Glutamatergic neuron (in vitro differentiated cells): ENCODE measurements around the gene HSD17B11. TPM values are rescaled to one million over a fixed set of nuclear protein-coding genes. Genes with fewer than 3 reads are reported as not detected.
"Not testable (repeated sequence)": the region's sequence is repeated elsewhere in the genome, so short reads cannot be mapped to it uniquely, and the experiment has no call there.

Experiments
- DNase-seq: peaks from one replicate; pipeline ENCODE4 v3.0.0; 2022
- H3K27ac Mint-ChIP-seq: one replicate; pipeline ENCODE4 v1.8.0; 2020; ENCODE audit warnings: mild to moderate bottlenecking, mixed read lengths, inconsistent platforms; ENCODE audit not compliant: unreplicated experiment
- H3K27me3 Mint-ChIP-seq: one replicate; pipeline ENCODE4 v1.8.0; 2020; ENCODE audit warnings: mild to moderate bottlenecking, moderate library complexity, mixed read lengths, inconsistent platforms; ENCODE audit not compliant: unreplicated experiment
- H3K36me3 Mint-ChIP-seq: one replicate; pipeline ENCODE4 v1.8.0; 2020; ENCODE audit warnings: mild to moderate bottlenecking, mixed read lengths, inconsistent platforms; ENCODE audit not compliant: unreplicated experiment
- H3K4me1 Mint-ChIP-seq: one replicate; pipeline ENCODE4 v1.8.0; 2020; ENCODE audit warnings: mild to moderate bottlenecking, low read depth, mixed read lengths, inconsistent platforms; ENCODE audit not compliant: unreplicated experiment
- H3K4me3 Mint-ChIP-seq: one replicate; pipeline ENCODE4 v1.8.0; 2020; ENCODE audit warnings: mild to moderate bottlenecking, mixed read lengths, inconsistent platforms; ENCODE audit not compliant: unreplicated experiment
- H3K9me3 Mint-ChIP-seq: one replicate; pipeline ENCODE4 v1.8.0; 2020; ENCODE audit warnings: mild to moderate bottlenecking, moderate library complexity, mixed read lengths, inconsistent platforms; ENCODE audit not compliant: unreplicated experiment
- CTCF ChIP-seq: fragments of 200-600 bp; sonication (generic); IDR thresholded peaks from one replicate; pipeline ENCODE4 v1.5.0; 2021; ENCODE audit not compliant: partially characterized antibody, unreplicated experiment
- total RNA-seq: library from RNA; stranded (reverse); fragmentation: NEBNext Ultra II Directional; extraction: Animal tissue kit (Norgen Biotek cat#: 25700); gene quantifications from one replicate; pipeline ENCODE4 v1.2.1, GENCODE V29; 2021; ENCODE audit not compliant: unreplicated experiment

Gene HSD17B11
- total RNA-seq, 1 donor from 2014 or later: 16.2 TPM

- DNase-seq: no peak
- H3K4me1 Mint-ChIP-seq: peaks cover 8% of the 10 kb centered on the region
- H3K27ac Mint-ChIP-seq: no peak overlapping the region
- TF ChIP-seq CTCF: no peak
- H3K4me3 Mint-ChIP-seq: no peak overlapping the region
- H3K27me3 Mint-ChIP-seq: peaks cover 2% of the 10 kb centered on the region
- no peaks in the 10 kb centered on the region for H3K36me3 Mint-ChIP-seq
- H3K9me3 Mint-ChIP-seq: no peaks in the 10 kb centered on the region
Observed at GRCh38 chr4:87420276-87420830, 29.4 kb upstream of the HSD17B11 start.

DNA sequence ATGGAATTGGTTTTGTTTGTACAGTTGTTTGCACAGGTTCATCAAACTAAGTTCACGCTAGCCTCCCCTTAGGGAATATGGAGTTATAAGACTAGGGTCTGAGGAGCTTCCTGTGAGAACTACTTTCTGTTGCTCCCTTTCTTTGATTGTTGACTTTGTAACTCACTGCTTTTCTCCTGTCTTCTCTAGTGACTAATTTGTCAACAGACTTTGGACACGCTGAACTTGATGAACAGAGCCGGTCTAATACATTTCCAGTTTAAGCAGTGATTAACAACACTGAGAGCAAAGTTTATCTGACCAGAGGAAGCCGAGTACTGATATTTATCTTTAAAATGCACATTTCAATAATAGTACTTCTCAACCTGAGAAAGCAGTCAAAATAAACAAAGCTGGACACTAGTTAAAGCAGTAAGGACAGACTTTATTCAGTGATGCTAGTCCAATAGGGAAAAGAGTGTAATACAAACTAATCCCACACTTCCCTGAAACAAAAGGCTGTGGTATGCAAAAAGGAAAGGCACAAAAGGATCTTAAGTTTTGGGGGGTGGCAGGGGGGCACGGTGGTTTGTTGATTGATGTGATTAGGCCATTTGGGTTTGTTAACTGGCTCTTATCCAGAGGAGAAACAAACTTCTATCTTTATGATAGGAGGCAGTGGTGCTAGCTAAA, 28.7 kb upstream of the HSD17B11 start:
- TF ChIP-seq CTCF: no peak
- no peak for DNase-seq
- Mint-ChIP-seq H3K27me3 (peaks cover 2% of the 10 kb centered on the region), H3K4me3 (no peak overlapping the region), H3K36me3 (no peaks in the 10 kb centered on the region), H3K27ac (no peak overlapping the region), H3K9me3 (no peaks in the 10 kb centered on the region), H3K4me1 (peaks cover 8% of the 10 kb centered on the region)

DNA sequence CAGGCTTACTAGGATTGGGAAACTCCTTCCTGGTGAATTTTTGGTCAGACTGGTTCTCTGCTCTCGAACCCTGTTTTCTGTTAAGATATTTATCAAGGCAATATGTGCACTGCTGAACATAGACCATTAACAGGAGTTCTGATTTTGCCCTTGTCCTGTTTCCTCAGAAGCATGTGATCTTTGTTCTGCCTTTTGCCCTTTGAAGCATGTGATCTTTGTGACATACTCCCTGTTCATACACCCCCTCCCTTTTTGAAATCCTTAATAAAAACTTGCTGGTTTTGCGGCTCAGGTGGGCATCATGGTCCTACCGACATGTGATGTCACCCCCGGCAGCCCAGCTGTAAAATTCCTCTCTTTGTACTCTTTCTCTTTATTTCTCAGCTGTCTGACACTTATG, 27.4 kb upstream of the HSD17B11 start:
- H3K27me3 Mint-ChIP-seq, H3K4me1 Mint-ChIP-seq, DNase-seq, H3K9me3 Mint-ChIP-seq, H3K4me3 Mint-ChIP-seq, H3K27ac Mint-ChIP-seq, H3K36me3 Mint-ChIP-seq: not testable (repeated sequence)

- TF ChIP-seq CTCF: no peak
- Mint-ChIP-seq H3K4me3 (no peak overlapping the region), H3K4me1 (no peaks in the 10 kb centered on the region), H3K36me3 (no peaks in the 10 kb centered on the region), H3K27me3 (no peaks in the 10 kb centered on the region), H3K9me3 (no peaks in the 10 kb centered on the region), H3K27ac (no peak overlapping the region)
- no peak for DNase-seq
Observed at GRCh38 chr4:87416965-87417364, 26.0 kb upstream of the HSD17B11 start.

DNA sequence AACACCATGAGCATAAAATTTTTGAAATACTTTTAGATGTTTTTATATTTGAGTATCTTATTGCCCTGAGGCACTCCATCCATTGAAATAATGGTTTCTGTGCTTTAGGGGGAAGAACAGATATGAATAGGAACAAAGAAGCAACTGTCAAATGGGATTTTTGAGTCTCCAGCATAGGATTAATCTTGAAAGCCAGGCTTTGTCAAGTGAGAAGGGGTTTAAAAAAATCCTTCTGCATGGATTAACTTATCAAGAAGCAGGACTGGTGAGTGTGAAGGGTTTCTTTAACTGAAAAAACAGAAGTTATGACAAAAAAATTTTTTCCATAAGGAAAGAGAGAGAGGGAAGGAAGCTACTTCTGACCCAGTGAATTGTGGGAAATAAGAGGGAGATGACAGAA, 23.8 kb upstream of the HSD17B11 start:
- no peak overlapping the region for H3K27ac Mint-ChIP-seq
- no peak for TF ChIP-seq CTCF
- no peak overlapping the region for H3K4me3 Mint-ChIP-seq
- no peak for DNase-seq
- H3K4me1 Mint-ChIP-seq: no peaks in the 10 kb centered on the region
- no peaks in the 10 kb centered on the region for H3K9me3 Mint-ChIP-seq
- no peaks in the 10 kb centered on the region for H3K36me3 Mint-ChIP-seq
- no peaks in the 10 kb centered on the region for H3K27me3 Mint-ChIP-seq
